Mucosa of rectum (tissue), 2 donors: ENCODE data around the gene VAV3.

Experiments
- H3K27ac ChIP-seq, 2 donors: one replicate each; pipeline ENCODE4 v1.7.0; 2013; ENCODE audit warnings: inconsistent platforms in 2 of 2, low read depth in 2 of 2, low read length in 2 of 2
- H3K27me3 ChIP-seq, 2 donors: one replicate each; pipeline ENCODE4 v1.7.0; 2013; ENCODE audit warnings: low read length in 2 of 2; ENCODE audit not compliant: control insufficient read depth in 2 of 2, insufficient read depth in 2 of 2
- H3K36me3 ChIP-seq, 2 donors: one replicate each; pipeline ENCODE4 v1.7.0; 2013; ENCODE audit warnings: low read length in 2 of 2; ENCODE audit not compliant: control insufficient read depth in 2 of 2, insufficient read depth in 2 of 2
- H3K4me1 ChIP-seq, 2 donors: one replicate each; pipeline ENCODE4 v1.7.0; 2013; ENCODE audit warnings: low read length in 2 of 2, mild to moderate bottlenecking in 1 of 2; ENCODE audit not compliant: control insufficient read depth in 2 of 2, insufficient read depth in 2 of 2
- H3K4me3 ChIP-seq, 2 donors: one replicate each; pipeline ENCODE4 v1.7.0; 2013; ENCODE audit warnings: low read length in 2 of 2
- H3K9ac ChIP-seq, 2 donors: one replicate each; pipeline ENCODE4 v1.7.0; 2013; ENCODE audit warnings: low read length in 2 of 2, low read depth in 1 of 2, mild to moderate bottlenecking in 1 of 2
- H3K9me3 ChIP-seq, 2 donors: one replicate each; pipeline ENCODE4 v1.7.0; 2013; ENCODE audit warnings: low read length in 2 of 2; ENCODE audit not compliant: control insufficient read depth in 2 of 2
- donor health status: healthy.
- donor health status: Normal muscosa, but diverticular disease.

VAV3 gene

GRCh38 chr1:107940701-107941100, 24.3 kb downstream of the VAV3 start:
- Histone ChIP-seq H3K9ac (no peak overlapping the region), H3K4me1 (peaks cover under 1 to 2% of the 10 kb centered on the region in 2 donors), H3K27ac (no peak overlapping the region)

GRCh38 chr1:107940017-107940577, 24.9 kb downstream of the VAV3 start:
- no peaks in the 10 kb centered on the region for H3K36me3 ChIP-seq
- no peak overlapping the region for H3K4me3 ChIP-seq
- no peaks in the 10 kb centered on the region for H3K27me3 ChIP-seq
- no peak overlapping the region for H3K27ac ChIP-seq
- H3K9ac ChIP-seq = no peak overlapping the region
- H3K4me1 ChIP-seq = peaks cover 2 to 4% of the 10 kb centered on the region in 2 donors
- no peaks in the 10 kb centered on the region for H3K9me3 ChIP-seq

More at GRCh38 chr1:107940701-107941100, 24.3 kb downstream of the VAV3 start:
- no peaks in the 10 kb centered on the region for H3K27me3 ChIP-seq
- H3K36me3 ChIP-seq = no peaks in the 10 kb centered on the region
- H3K9me3 ChIP-seq = no peaks in the 10 kb centered on the region
- H3K4me3 ChIP-seq = no peak overlapping the region

GRCh38 chr1:107939256-107939655, 25.7 kb downstream of the VAV3 start:
- Histone ChIP-seq H3K4me3 (no peak overlapping the region), H3K4me1 (peaks cover 2 to 4% of the 10 kb centered on the region in 2 donors), H3K27ac (no peak overlapping the region), H3K9ac (no peak overlapping the region), H3K36me3 (no peaks in the 10 kb centered on the region), H3K9me3 (no peaks in the 10 kb centered on the region), H3K27me3 (no peaks in the 10 kb centered on the region)

- H3K4me3 ChIP-seq = no peak overlapping the region
- peaks cover 2 to 4% of the 10 kb centered on the region in 2 donors for H3K4me1 ChIP-seq
- no peaks in the 10 kb centered on the region for H3K9me3 ChIP-seq
These were observed 28.2 kb downstream of the VAV3 start for GRCh38 chr1:107936498-107937481.

GRCh38 chr1:107935396-107936064, 29.4 kb downstream of the VAV3 start:
- no peaks in the 10 kb centered on the region for H3K36me3 ChIP-seq
- H3K9me3 ChIP-seq = no peaks in the 10 kb centered on the region
- H3K4me3 ChIP-seq = no peak overlapping the region
- H3K4me1 ChIP-seq = peaks cover 2 to 4% of the 10 kb centered on the region in 2 donors
- H3K27me3 ChIP-seq = no peaks in the 10 kb centered on the region
- H3K9ac ChIP-seq = no peak overlapping the region
- H3K27ac ChIP-seq = no peak overlapping the region

More at GRCh38 chr1:107936498-107937481, 28.2 kb downstream of the VAV3 start:
- no peaks in the 10 kb centered on the region for H3K36me3 ChIP-seq
- H3K9ac ChIP-seq = no peak overlapping the region
- H3K27ac ChIP-seq = no peak overlapping the region
- H3K27me3 ChIP-seq = no peaks in the 10 kb centered on the region

GRCh38 chr1:107934578-107934977, 30.4 kb downstream of the VAV3 start:
- H3K9ac ChIP-seq = no peak overlapping the region
- no peaks in the 10 kb centered on the region for H3K36me3 ChIP-seq
- no peaks in the 10 kb centered on the region for H3K27me3 ChIP-seq
- H3K27ac ChIP-seq = no peak overlapping the region
- no peaks in the 10 kb centered on the region for H3K9me3 ChIP-seq
- no peak overlapping the region for H3K4me3 ChIP-seq
- peaks cover 2 to 4% of the 10 kb centered on the region in 2 donors for H3K4me1 ChIP-seq

- H3K9ac ChIP-seq = no peak overlapping the region
- H3K27ac ChIP-seq = no peak overlapping the region
- no peaks in the 10 kb centered on the region for H3K9me3 ChIP-seq
- H3K27me3 ChIP-seq = no peaks in the 10 kb centered on the region
- H3K4me3 ChIP-seq = no peak overlapping the region
- peaks cover 2 to 4% of the 10 kb centered on the region in 2 donors for H3K4me1 ChIP-seq
- H3K36me3 ChIP-seq = no peaks in the 10 kb centered on the region
These were observed 31.2 kb downstream of the VAV3 start for GRCh38 chr1:107933736-107934135.

- Histone ChIP-seq H3K27ac (no peak overlapping the region), H3K9ac (no peak overlapping the region), H3K4me1 (no peaks in the 10 kb centered on the region), H3K27me3 (no peaks in the 10 kb centered on the region), H3K9me3 (no peaks in the 10 kb centered on the region), H3K4me3 (no peak overlapping the region), H3K36me3 (no peaks in the 10 kb centered on the region)
These were observed 34.7 kb downstream of the VAV3 start for GRCh38 chr1:107930292-107930691.

GRCh38 chr1:107927820-107928219, 37.2 kb downstream of the VAV3 start:
- no peaks in the 10 kb centered on the region for H3K9me3 ChIP-seq
- H3K4me1 ChIP-seq = no peaks in the 10 kb centered on the region
- no peaks in the 10 kb centered on the region for H3K36me3 ChIP-seq

More at GRCh38 chr1:107927820-107928219, 37.2 kb downstream of the VAV3 start:
- no peaks in the 10 kb centered on the region for H3K27me3 ChIP-seq
- H3K4me3 ChIP-seq = no peak overlapping the region
- H3K9ac ChIP-seq = no peak overlapping the region
- no peak overlapping the region for H3K27ac ChIP-seq
